HEK293 (cell line): ENCODE data around the gene MEGF8.

Experiments
- FEZF1 ChIP-seq: fragments of 450-650 bp; formaldehyde crosslinking; IDR thresholded peaks from 2 replicates; pipeline ENCODE4 v1.5.1; 2016; ENCODE audit warnings: missing biosample characterization, missing genetic modification characterization
- GLIS2 ChIP-seq: fragments of 450-650 bp; formaldehyde crosslinking; IDR thresholded peaks from 2 replicates; pipeline ENCODE4 v1.5.1; 2016; ENCODE audit warnings: missing biosample characterization, missing genetic modification characterization
- HOXA7 ChIP-seq: sonication (generic); formaldehyde crosslinking; IDR thresholded peaks from 2 replicates; pipeline ENCODE4 v1.8.1; 2022; ENCODE audit warnings: missing genetic modification reagents, borderline replicate concordance
- KLF1 ChIP-seq: fragments of 450-650 bp; formaldehyde crosslinking; IDR thresholded peaks from 2 replicates; pipeline ENCODE4 v1.5.1; 2016; ENCODE audit warnings: missing biosample characterization, missing genetic modification characterization
- SCRT2 ChIP-seq: fragments of 450-650 bp; formaldehyde crosslinking; IDR thresholded peaks from 2 replicates; pipeline ENCODE4 v1.5.1; 2016; ENCODE audit warnings: missing biosample characterization, missing genetic modification characterization
- SP2 ChIP-seq: fragments of 450-650 bp; formaldehyde crosslinking; IDR thresholded peaks from 2 replicates; pipeline ENCODE4 v1.5.1; 2016; ENCODE audit warnings: missing biosample characterization, missing genetic modification characterization
- SP3 ChIP-seq: fragments of 450-650 bp; formaldehyde crosslinking; IDR thresholded peaks from 2 replicates; pipeline ENCODE4 v1.5.1; 2016; ENCODE audit warnings: missing biosample characterization, missing genetic modification characterization
- SP7 ChIP-seq: fragments of 450-650 bp; formaldehyde crosslinking; IDR thresholded peaks from 2 replicates; pipeline ENCODE4 v1.5.1; 2016; ENCODE audit warnings: missing biosample characterization, missing genetic modification characterization
- ZBTB10 ChIP-seq: fragments of 450-650 bp; formaldehyde crosslinking; IDR thresholded peaks from 2 replicates; pipeline ENCODE4 v1.5.1; 2016; ENCODE audit warnings: missing biosample characterization, missing genetic modification characterization
- ZBTB8A ChIP-seq: fragments of 450-650 bp; formaldehyde crosslinking; IDR thresholded peaks from 2 replicates; pipeline ENCODE4 v1.5.1; 2016; ENCODE audit warnings: missing biosample characterization, missing genetic modification characterization
- ZEB2 ChIP-seq: fragments of 450-650 bp; formaldehyde crosslinking; IDR thresholded peaks from 2 replicates; pipeline ENCODE4 v1.5.1; 2016; ENCODE audit warnings: missing biosample characterization, missing genetic modification characterization
- ZNF121 ChIP-seq: fragments of 450-650 bp; formaldehyde crosslinking; IDR thresholded peaks from 2 replicates; pipeline ENCODE4 v1.5.1; 2016; ENCODE audit warnings: missing biosample characterization, missing genetic modification characterization
- ZNF132 ChIP-seq: fragments of 450-650 bp; formaldehyde crosslinking; IDR thresholded peaks from 2 replicates; pipeline ENCODE4 v1.5.1; 2017; ENCODE audit warnings: missing biosample characterization, missing genetic modification characterization, borderline replicate concordance
- ZNF184 ChIP-seq: fragments of 450-650 bp; IDR thresholded peaks from 2 replicates; pipeline ENCODE4 v1.5.1; 2018; ENCODE audit warnings: missing biosample characterization, mild to moderate bottlenecking, missing genetic modification characterization
- ZNF2 ChIP-seq: fragments of 450-650 bp; formaldehyde crosslinking; IDR thresholded peaks from 2 replicates; pipeline ENCODE4 v1.5.1; 2016; ENCODE audit warnings: missing biosample characterization, missing genetic modification characterization
- ZNF23 ChIP-seq: fragments of 450-650 bp; formaldehyde crosslinking; IDR thresholded peaks from 2 replicates; pipeline ENCODE4 v1.5.1; 2016; ENCODE audit warnings: missing biosample characterization, missing genetic modification characterization, borderline replicate concordance
- ZNF362 ChIP-seq: fragments of 450-650 bp; formaldehyde crosslinking; IDR thresholded peaks from 2 replicates; pipeline ENCODE4 v1.5.1; 2016; ENCODE audit warnings: missing biosample characterization, missing genetic modification characterization
- ZNF37A ChIP-seq: fragments of 450-650 bp; IDR thresholded peaks from 2 replicates; pipeline ENCODE4 v1.5.1; 2018; ENCODE audit warnings: missing biosample characterization, missing genetic modification characterization
- ZNF391 ChIP-seq: fragments of 450-650 bp; formaldehyde crosslinking; IDR thresholded peaks from 2 replicates; pipeline ENCODE4 v1.5.1; 2016; ENCODE audit warnings: low read depth, missing biosample characterization, missing genetic modification characterization, borderline replicate concordance
- ZNF423 ChIP-seq: fragments of 450-650 bp; formaldehyde crosslinking; IDR thresholded peaks from 2 replicates; pipeline ENCODE4 v1.5.1; 2016; ENCODE audit warnings: missing biosample characterization, missing genetic modification characterization
- ZNF513 ChIP-seq: fragments of 450-650 bp; IDR thresholded peaks from 2 replicates; pipeline ENCODE4 v1.5.1; 2018; ENCODE audit warnings: missing biosample characterization, missing genetic modification characterization
- ZNF558 ChIP-seq: fragments of 450-650 bp; formaldehyde crosslinking; IDR thresholded peaks from 2 replicates; pipeline ENCODE4 v1.5.1; 2016; ENCODE audit warnings: missing biosample characterization, missing genetic modification characterization
- ZNF629 ChIP-seq: fragments of 450-650 bp; formaldehyde crosslinking; IDR thresholded peaks from 2 replicates; pipeline ENCODE4 v1.5.1; 2017; ENCODE audit warnings: missing biosample characterization, missing genetic modification characterization
- ZNF785 ChIP-seq: fragments of 450-650 bp; formaldehyde crosslinking; IDR thresholded peaks from 2 replicates; pipeline ENCODE4 v1.5.1; 2016; ENCODE audit warnings: missing biosample characterization, missing genetic modification characterization
- TF ChIP-seq, protein P1 (sequence below): fragments of 450-650 bp; formaldehyde crosslinking; IDR thresholded peaks from 2 replicates; pipeline ENCODE4 v1.5.1; 2016; ENCODE audit warnings: missing biosample characterization, missing genetic modification characterization, borderline replicate concordance
- TF ChIP-seq, protein P2 (sequence below): fragments of 450-650 bp; formaldehyde crosslinking; IDR thresholded peaks from 2 replicates; pipeline ENCODE4 v1.5.1; 2017; ENCODE audit warnings: missing biosample characterization, missing genetic modification characterization
- TF ChIP-seq, protein P3 (sequence below): fragments of 450-650 bp; formaldehyde crosslinking; IDR thresholded peaks from 2 replicates; pipeline ENCODE4 v1.5.1; 2016; ENCODE audit warnings: missing biosample characterization, missing genetic modification characterization
- TF ChIP-seq, protein P4 (sequence below): fragments of 450-650 bp; formaldehyde crosslinking; IDR thresholded peaks from 2 replicates; pipeline ENCODE4 v1.5.1; 2016; ENCODE audit warnings: missing biosample characterization, missing genetic modification characterization

Gene MEGF8

GRCh38 chr19:42386974-42387707, 61.7 kb downstream of the MEGF8 start (continued):
- TF ChIP-seq, protein P1, sequence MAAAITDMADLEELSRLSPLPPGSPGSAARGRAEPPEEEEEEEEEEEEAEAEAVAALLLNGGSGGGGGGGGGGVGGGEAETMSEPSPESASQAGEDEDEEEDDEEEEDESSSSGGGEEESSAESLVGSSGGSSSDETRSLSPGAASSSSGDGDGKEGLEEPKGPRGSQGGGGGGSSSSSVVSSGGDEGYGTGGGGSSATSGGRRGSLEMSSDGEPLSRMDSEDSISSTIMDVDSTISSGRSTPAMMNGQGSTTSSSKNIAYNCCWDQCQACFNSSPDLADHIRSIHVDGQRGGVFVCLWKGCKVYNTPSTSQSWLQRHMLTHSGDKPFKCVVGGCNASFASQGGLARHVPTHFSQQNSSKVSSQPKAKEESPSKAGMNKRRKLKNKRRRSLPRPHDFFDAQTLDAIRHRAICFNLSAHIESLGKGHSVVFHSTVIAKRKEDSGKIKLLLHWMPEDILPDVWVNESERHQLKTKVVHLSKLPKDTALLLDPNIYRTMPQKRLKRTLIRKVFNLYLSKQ, result no peak
- TF ChIP-seq HOXA7 (CRISPR knock-in tag) (no peak), ZNF513 (tag by site-specific recombination) (no peak), GLIS2 (tag by site-specific recombination) (peak; percentile 86), SCRT2 (tag by site-specific recombination) (peak; percentile 40; the same call in 1 of the 2 replicates), ZEB2 (tag by site-specific recombination) (peak; percentile 81), ZNF23 (tag by site-specific recombination) (no peak), ZNF558 (tag by site-specific recombination) (no peak), ZNF785 (tag by site-specific recombination) (peak; percentile 66; the same call in 1 of the 2 replicates), ZNF37A (tag by site-specific recombination) (no peak), ZNF132 (tag by site-specific recombination) (no peak), ZNF2 (tag by site-specific recombination) (peak; percentile 73), ZNF391 (peak; percentile 78; the same call in 1 of the 2 replicates), SP3 (tag by site-specific recombination) (peak; percentile 86), ZNF121 (tag by site-specific recombination) (peak; percentile 42; the same call in 1 of the 2 replicates), ZNF423 (tag by site-specific recombination) (peak; percentile 80; the same call in 1 of the 2 replicates), KLF1 (tag by site-specific recombination) (peak; percentile 96), ZNF184 (tag by site-specific recombination) (no peak), ZBTB10 (tag by site-specific recombination) (peak; percentile 51; the same call in 1 of the 2 replicates), ZNF629 (tag by site-specific recombination) (peak; percentile 69; the same call in 1 of the 2 replicates), SP2 (tag by site-specific recombination) (peak; percentile 48), FEZF1 (tag by site-specific recombination) (peak; percentile 56), SP7 (tag by site-specific recombination) (peak; percentile 83), ZBTB8A (tag by site-specific recombination) (peak; percentile 99), ZNF362 (peak; percentile 78; the same call in 1 of the 2 replicates)
- TF ChIP-seq, protein P2, sequence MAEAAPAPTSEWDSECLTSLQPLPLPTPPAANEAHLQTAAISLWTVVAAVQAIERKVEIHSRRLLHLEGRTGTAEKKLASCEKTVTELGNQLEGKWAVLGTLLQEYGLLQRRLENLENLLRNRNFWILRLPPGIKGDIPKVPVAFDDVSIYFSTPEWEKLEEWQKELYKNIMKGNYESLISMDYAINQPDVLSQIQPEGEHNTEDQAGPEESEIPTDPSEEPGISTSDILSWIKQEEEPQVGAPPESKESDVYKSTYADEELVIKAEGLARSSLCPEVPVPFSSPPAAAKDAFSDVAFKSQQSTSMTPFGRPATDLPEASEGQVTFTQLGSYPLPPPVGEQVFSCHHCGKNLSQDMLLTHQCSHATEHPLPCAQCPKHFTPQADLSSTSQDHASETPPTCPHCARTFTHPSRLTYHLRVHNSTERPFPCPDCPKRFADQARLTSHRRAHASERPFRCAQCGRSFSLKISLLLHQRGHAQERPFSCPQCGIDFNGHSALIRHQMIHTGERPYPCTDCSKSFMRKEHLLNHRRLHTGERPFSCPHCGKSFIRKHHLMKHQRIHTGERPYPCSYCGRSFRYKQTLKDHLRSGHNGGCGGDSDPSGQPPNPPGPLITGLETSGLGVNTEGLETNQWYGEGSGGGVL (tag by site-specific recombination), result peak; percentile 60; the same call in 1 of the 2 replicates
- TF ChIP-seq, protein P3, sequence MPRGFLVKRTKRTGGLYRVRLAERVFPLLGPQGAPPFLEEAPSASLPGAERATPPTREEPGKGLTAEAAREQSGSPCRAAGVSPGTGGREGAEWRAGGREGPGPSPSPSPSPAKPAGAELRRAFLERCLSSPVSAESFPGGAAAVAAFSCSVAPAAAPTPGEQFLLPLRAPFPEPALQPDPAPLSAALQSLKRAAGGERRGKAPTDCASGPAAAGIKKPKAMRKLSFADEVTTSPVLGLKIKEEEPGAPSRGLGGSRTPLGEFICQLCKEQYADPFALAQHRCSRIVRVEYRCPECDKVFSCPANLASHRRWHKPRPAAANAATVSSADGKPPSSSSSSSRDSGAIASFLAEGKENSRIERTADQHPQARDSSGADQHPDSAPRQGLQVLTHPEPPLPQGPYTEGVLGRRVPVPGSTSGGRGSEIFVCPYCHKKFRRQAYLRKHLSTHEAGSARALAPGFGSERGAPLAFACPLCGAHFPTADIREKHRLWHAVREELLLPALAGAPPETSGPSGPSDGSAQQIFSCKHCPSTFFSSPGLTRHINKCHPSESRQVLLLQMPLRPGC (tag by site-specific recombination), result 0 out of 2 replicates have a peak, but pooled peaks have one; percentile 50
- TF ChIP-seq, protein P4, sequence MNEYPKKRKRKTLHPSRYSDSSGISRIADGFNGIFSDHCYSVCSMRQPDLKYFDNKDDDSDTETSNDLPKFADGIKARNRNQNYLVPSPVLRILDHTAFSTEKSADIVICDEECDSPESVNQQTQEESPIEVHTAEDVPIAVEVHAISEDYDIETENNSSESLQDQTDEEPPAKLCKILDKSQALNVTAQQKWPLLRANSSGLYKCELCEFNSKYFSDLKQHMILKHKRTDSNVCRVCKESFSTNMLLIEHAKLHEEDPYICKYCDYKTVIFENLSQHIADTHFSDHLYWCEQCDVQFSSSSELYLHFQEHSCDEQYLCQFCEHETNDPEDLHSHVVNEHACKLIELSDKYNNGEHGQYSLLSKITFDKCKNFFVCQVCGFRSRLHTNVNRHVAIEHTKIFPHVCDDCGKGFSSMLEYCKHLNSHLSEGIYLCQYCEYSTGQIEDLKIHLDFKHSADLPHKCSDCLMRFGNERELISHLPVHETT (tag by site-specific recombination), result peak; percentile 26; the same call in 1 of the 2 replicates
